GM23338 (cell line): ENCODE results near the gene CDKN1A. TPM values are rescaled to one million over a fixed set of nuclear protein-coding genes. Genes with fewer than 3 reads are reported as not detected.

ENCODE experiments used
- ATAC-seq: fragments of 200-7000 bp; cut with Tn5 transposase; 3 replicates; pipeline ENCODE4 v1.9.1; 2020
- DNase-seq: peaks from one replicate; pipeline ENCODE4 v3.0.0-alpha.2; 2015; ENCODE audit warnings: low spot score
- H2AFZ ChIP-seq: fragments of 200-600 bp; sonication (generic); 2 replicates; pipeline ENCODE4 v1.8.0; 2016; ENCODE audit warnings: antibody characterized with exemption, mild to moderate bottlenecking, moderate library complexity
- H3F3A ChIP-seq: fragments of 200-600 bp; sonication (generic); replicated peaks from 2 replicates; pipeline ENCODE4 v1.8.0; 2017; ENCODE audit warnings: antibody characterized with exemption, mixed run types, low read depth
- H3K27ac ChIP-seq: fragments of 200-600 bp; sonication (generic); 2 replicates; pipeline ENCODE4 v1.6.1; 2016; ENCODE audit warnings: low read depth
- H3K27me3 ChIP-seq: fragments of 200-600 bp; sonication (generic); 2 replicates; pipeline ENCODE4 v1.8.0; 2016; ENCODE audit warnings: mild to moderate bottlenecking, mixed run types, moderate library complexity; ENCODE audit not compliant: insufficient read depth
- H3K36me3 ChIP-seq: fragments of 200-600 bp; sonication (generic); 2 replicates; pipeline ENCODE4 v1.8.0; 2016; ENCODE audit warnings: mild to moderate bottlenecking; ENCODE audit not compliant: insufficient read depth
- H3K4me1 ChIP-seq: fragments of 200-600 bp; sonication (generic); 2 replicates; pipeline ENCODE4 v1.8.0; 2016; ENCODE audit warnings: mild to moderate bottlenecking, moderate library complexity; ENCODE audit not compliant: insufficient read depth
- H3K4me2 ChIP-seq: fragments of 200-600 bp; sonication (generic); 2 replicates; pipeline ENCODE4 v1.7.1; 2017; ENCODE audit warnings: mixed run types
- H3K4me3 ChIP-seq: fragments of 200-600 bp; sonication (generic); 2 replicates; pipeline ENCODE4 v1.6.1; 2016; ENCODE audit warnings: mixed run types
- H3K79me2 ChIP-seq: fragments of 200-600 bp; sonication (generic); replicated peaks from 2 replicates; pipeline ENCODE4 v1.8.0; 2017; ENCODE audit warnings: mild to moderate bottlenecking; ENCODE audit not compliant: insufficient read depth
- H3K9me2 ChIP-seq: fragments of 200-600 bp; sonication (generic); 2 replicates; pipeline ENCODE4 v1.8.0; 2017; ENCODE audit not compliant: insufficient read depth
- H4K20me1 ChIP-seq: fragments of 200-600 bp; sonication (generic); replicated peaks from 2 replicates; pipeline ENCODE4 v1.8.0; 2017; ENCODE audit warnings: mild to moderate bottlenecking; ENCODE audit not compliant: insufficient read depth
- H3K27ac Mint-ChIP-seq: 2 replicates; pipeline ENCODE4 v1.8.0; 2020; ENCODE audit warnings: inconsistent platforms, mild to moderate bottlenecking, moderate library complexity, mixed read lengths
- H3K27me3 Mint-ChIP-seq: 3 replicates; pipeline ENCODE4 v1.8.0; 2022; ENCODE audit warnings: low read depth, mild to moderate bottlenecking, moderate library complexity, mixed read lengths, inconsistent platforms; ENCODE audit not compliant: insufficient read depth, poor library complexity
- H3K36me3 Mint-ChIP-seq: 3 replicates; pipeline ENCODE4 v1.8.0; 2021; ENCODE audit warnings: low read depth, mild to moderate bottlenecking, inconsistent platforms, moderate library complexity, mixed read lengths
- H3K4me1 Mint-ChIP-seq: 3 replicates; pipeline ENCODE4 v1.8.0; 2020; ENCODE audit warnings: mild to moderate bottlenecking, inconsistent platforms, mixed read lengths
- H3K4me3 Mint-ChIP-seq: 3 replicates; pipeline ENCODE4 v1.8.0; 2021; ENCODE audit warnings: moderate library complexity, mild to moderate bottlenecking, inconsistent platforms, mixed read lengths
- H3K9me3 Mint-ChIP-seq: 3 replicates; pipeline ENCODE4 v1.8.0; 2020; ENCODE audit warnings: moderate library complexity, mild to moderate bottlenecking, inconsistent platforms, mixed read lengths
- CTCF ChIP-seq, 2 experiments: fragments of 200-600 bp in 1 of 2; sonication (generic) in 1 of 2; conservative IDR thresholded peaks; 2 replicates each; pipeline versions ENCODE4 v1.5.1 to v1.6.1; 2016 to 2017; ENCODE audit warnings: antibody characterized with exemption in 2 of 2, low read depth in 2 of 2, mild to moderate bottlenecking in 2 of 2, moderate library complexity in 1 of 2
- ETS1 ChIP-seq: IDR thresholded peaks from 2 replicates; pipeline ENCODE4 v1.6.1; 2016; ENCODE audit warnings: antibody characterized with exemption
- EZH2phosphoT487 ChIP-seq: fragments of 200-600 bp; sonication (generic); IDR thresholded peaks from one replicate; pipeline ENCODE4 v1.8.1; 2018; ENCODE audit warnings: antibody characterized with exemption; ENCODE audit not compliant: unreplicated experiment
- JUNB ChIP-seq: IDR thresholded peaks from one replicate; pipeline ENCODE4 v1.6.1; 2016; ENCODE audit warnings: antibody characterized with exemption; ENCODE audit not compliant: unreplicated experiment
- NANOG ChIP-seq: IDR thresholded peaks from 2 replicates; pipeline ENCODE4 v1.6.1; 2016; ENCODE audit warnings: antibody characterized with exemption, borderline replicate concordance
- STAT1 ChIP-seq: IDR thresholded peaks from one replicate; pipeline ENCODE4 v1.6.1; 2016; ENCODE audit warnings: antibody characterized with exemption; ENCODE audit not compliant: unreplicated experiment
- ZNF331 ChIP-seq: fragments of 250-450 bp; sonication (Bioruptor Pico); IDR thresholded peaks from 2 replicates; pipeline ENCODE4 v1.5.0; 2020; ENCODE audit warnings: low read depth, mild to moderate bottlenecking, moderate library complexity
- polyA plus RNA-seq: library from polyadenylated mRNA; unstranded; fragments of >200 nt; fragmentation: Nextera tagmentation; extraction: Ambion mirVana; gene quantifications from 2 replicates; pipeline ENCODE4 v1.2.1, GENCODE V29; 2016
- total RNA-seq: library from RNA; depleted of rRNA; stranded (reverse); fragments of >200 nt; shearing (Covaris generic); gene quantifications from 2 replicates; pipeline ENCODE4 v1.2.3, GENCODE V29; 2014
- TF ChIP-seq, protein P1 (sequence below): IDR thresholded peaks from one replicate; pipeline ENCODE4 v1.6.1; 2018; ENCODE audit warnings: antibody characterized with exemption; ENCODE audit not compliant: unreplicated experiment

Gene CDKN1A
- total and polyA plus RNA-seq, 2 experiments from 2014 or later: 31.5 to 45.6 TPM

- H3K79me2 ChIP-seq: peaks cover 19% of the 10 kb centered on the region
- peak overlapping the region; percentile 93 for H3K4me2 ChIP-seq
- peak overlapping the region; percentile 83 for H3K27ac Mint-ChIP-seq
- 0 out of 2 replicates have a peak overlapping the region, but pooled peaks have one; percentile 43 for H2AFZ ChIP-seq
- peak overlapping the region; percentile 59; the same call in 1 of the 2 replicates for H3K27ac ChIP-seq
- peaks cover 41% of the 10 kb centered on the region for H3K4me1 ChIP-seq
- DNase-seq (no peak), ATAC-seq (no peak)
- H3K9me2 ChIP-seq: 0 out of 2 replicates have a peak, but pooled peaks cover 6% of the 10 kb centered on the region
- H3K36me3 Mint-ChIP-seq: peaks cover 4% of the 10 kb centered on the region; the same call in 2 of the 3 replicates
- H3K4me3 Mint-ChIP-seq: peak overlapping the region; percentile 50; the same call in 2 of the 3 replicates
- no peak for TF ChIP-seq ETS1
- TF ChIP-seq CTCF (conservative IDR thresholded peaks at IDR 0.05; ENCODE audit: low read depth in 2 of 2): no peak
- TF ChIP-seq, protein P1, sequence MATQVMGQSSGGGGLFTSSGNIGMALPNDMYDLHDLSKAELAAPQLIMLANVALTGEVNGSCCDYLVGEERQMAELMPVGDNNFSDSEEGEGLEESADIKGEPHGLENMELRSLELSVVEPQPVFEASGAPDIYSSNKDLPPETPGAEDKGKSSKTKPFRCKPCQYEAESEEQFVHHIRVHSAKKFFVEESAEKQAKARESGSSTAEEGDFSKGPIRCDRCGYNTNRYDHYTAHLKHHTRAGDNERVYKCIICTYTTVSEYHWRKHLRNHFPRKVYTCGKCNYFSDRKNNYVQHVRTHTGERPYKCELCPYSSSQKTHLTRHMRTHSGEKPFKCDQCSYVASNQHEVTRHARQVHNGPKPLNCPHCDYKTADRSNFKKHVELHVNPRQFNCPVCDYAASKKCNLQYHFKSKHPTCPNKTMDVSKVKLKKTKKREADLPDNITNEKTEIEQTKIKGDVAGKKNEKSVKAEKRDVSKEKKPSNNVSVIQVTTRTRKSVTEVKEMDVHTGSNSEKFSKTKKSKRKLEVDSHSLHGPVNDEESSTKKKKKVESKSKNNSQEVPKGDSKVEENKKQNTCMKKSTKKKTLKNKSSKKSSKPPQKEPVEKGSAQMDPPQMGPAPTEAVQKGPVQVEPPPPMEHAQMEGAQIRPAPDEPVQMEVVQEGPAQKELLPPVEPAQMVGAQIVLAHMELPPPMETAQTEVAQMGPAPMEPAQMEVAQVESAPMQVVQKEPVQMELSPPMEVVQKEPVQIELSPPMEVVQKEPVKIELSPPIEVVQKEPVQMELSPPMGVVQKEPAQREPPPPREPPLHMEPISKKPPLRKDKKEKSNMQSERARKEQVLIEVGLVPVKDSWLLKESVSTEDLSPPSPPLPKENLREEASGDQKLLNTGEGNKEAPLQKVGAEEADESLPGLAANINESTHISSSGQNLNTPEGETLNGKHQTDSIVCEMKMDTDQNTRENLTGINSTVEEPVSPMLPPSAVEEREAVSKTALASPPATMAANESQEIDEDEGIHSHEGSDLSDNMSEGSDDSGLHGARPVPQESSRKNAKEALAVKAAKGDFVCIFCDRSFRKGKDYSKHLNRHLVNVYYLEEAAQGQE: no peak
- no peak for TF ChIP-seq JUNB
- TF ChIP-seq ZNF331 (CRISPR knock-in tag): no peak
- TF ChIP-seq STAT1: no peak
- TF ChIP-seq EZH2phosphoT487: no peak
- no peak for TF ChIP-seq NANOG
- H3K27me3 Mint-ChIP-seq: peaks cover 38% of the 10 kb centered on the region
- H3K4me3 ChIP-seq: peak overlapping the region; percentile 78
- H3K27me3 ChIP-seq: peaks cover 38% of the 10 kb centered on the region
- H3F3A ChIP-seq: peaks cover 6% of the 10 kb centered on the region; the same call in 1 of the 2 replicates
- H3K4me1 Mint-ChIP-seq: peaks cover 33% of the 10 kb centered on the region
- no peaks in the 10 kb centered on the region; the same call in 1 of the 2 replicates for H4K20me1 ChIP-seq
- no peaks in the 10 kb centered on the region for H3K9me3 Mint-ChIP-seq
- no peaks in the 10 kb centered on the region for H3K36me3 ChIP-seq
These were observed 1.3 kb upstream of the CDKN1A start for GRCh38 chr6:36677059-36677749.
